NCI-H187 (cell line): Measurements from ENCODE around the gene RHOT2.
"Not testable (repeated sequence)": the region's sequence is repeated elsewhere in the genome, so short reads cannot be mapped to it uniquely, and the experiment has no call there.

Source experiments
- DNase-seq, 2 experiments: peaks; one replicate each; lab custom pipeline; 2025; lab: John Stamatoyannopoulos, UW

RHOT2 gene

DNA sequence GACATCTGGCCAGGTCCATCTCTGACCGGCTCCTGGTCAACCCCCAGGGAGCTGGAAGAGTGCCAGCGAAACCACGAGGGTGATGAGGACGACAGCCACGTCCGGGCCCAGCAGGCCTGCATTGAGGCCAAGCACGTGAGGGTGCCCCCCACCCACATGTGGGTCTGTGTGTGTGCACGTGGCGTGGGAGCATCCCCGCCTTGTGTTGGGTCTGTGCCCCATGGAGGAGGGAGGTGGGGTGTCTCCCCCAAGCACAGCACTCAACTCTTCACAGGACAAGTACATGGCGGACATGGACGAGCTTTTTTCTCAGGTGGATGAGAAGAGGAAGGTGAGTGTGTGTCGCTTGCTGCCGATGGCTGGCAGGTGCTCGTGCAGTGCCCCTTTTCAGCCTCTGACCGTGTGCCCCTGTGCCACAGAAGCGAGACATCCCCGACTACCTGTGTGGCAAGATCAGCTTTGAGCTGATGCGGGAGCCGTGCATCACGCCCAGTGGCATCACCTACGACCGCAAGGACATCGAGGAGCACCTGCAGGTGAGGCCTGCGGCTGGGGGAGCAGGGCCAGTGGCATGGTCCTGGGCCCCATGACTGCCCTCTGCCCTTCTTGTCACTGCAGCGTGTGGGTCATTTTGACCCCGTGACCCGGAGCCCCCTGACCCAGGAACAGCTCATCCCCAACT lies 14.0 kb downstream of the RHOT2 start:
- no peak for DNase-seq

DNA sequence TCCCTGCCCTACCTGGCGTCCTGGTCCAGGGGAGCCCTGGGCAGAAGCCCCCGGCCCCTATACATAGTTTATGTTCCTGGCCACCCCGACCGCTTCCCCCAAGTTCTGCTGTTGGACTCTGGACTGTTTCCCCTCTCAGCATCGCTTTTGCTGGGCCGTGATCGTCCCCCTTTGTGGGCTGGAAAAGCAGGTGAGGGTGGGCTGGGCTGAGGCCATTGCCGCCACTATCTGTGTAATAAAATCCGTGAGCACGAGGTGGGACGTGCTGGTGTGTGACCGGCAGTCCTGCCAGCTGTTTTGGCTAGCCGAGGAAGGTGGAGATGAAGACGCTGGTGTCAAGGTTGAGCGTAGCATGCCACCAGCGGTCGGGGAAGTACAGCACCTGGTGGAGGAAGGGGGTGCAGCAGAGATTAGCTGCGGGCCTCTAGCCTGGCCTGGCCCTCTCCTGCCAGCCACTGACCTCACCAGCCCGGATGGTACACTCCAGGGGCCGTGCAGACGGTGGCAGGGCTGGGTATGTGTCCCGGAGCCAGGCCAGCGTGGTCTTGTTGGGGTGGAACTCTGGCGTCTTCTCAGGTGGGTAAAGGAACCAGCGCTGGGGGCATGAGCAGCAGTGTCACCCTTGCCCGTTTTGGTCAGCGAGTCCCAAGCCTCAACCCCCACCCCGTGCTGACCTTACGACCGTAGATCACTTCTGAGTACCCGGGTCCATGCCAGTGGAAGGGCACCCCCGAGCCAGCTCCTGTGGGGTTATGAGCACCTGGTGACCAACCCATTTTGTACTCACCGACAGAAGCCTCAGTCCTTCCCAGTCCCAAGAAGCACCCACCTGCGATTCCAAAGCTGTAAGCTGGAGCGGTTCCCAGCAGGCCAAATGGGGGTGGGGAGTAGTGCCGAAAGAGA lies 14.8 kb downstream of the RHOT2 start:
- DNase-seq = no peak

DNA sequence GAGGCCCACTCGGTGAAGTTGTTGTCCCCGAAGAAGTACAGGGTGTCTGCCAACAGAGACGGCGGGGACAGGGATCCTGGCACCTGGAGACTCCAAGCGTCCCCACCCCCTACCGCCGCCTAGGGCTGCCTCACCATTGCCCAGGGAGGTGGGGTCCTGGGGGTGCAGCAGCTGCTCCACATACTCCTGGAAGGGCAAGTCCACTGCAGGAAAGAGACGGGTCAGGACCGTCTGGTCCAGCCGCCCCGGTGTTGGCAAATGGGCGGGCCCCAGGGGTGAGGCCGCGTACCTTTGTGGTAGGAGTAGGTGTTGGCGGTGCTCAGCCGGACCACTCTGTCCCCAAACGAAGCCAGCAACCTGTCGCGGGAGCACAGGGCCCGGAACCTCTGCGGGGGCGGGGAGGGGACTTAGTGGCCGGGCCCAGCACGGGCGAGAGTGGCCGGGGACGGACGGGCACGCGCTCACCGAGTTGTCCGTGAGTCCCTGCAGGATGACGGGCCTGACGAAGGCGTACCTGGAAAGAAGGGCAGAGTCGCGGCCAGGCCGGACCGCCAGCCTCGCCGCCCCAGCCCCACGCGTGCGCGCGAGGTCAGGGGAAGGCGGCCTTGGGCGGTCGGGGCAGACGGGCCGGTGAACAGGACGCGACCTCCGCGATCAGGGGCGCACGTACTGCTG lies 15.6 kb downstream of the RHOT2 start:
- no peak for DNase-seq

DNA sequence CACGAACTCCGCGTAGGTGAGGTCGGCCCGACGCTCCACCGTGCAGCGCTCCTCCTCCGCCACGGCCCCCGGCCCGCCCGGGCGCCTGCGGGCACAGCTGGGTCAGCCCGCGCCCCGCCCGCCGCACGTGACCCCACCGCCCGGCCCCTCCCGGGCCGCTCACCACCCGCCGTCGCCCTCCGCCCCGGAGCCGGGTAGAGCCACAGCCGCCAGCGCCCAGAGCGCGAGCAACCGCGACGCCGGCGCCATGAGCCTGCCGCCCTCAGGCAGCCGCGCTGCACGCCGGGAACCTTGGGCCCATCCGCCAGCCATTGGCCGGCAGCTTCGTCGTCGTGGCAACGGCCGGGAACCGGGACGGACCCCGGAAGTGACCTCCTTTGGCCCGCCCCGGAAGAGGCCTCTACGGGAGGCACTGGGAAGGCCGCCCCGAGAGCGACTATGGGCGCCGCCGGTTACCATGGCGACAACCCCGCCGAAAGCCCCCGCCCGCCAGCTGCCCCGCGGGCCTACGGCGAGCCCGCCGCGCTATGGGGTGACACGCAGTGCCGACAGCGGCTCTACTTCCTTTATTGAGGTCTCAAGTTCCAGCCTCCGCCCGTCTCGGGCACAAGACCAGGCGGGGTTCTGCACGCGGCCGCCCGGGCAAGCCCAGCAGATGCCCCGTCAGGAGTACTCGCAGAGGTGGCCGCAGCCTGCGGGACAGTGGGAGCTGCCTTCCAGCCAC lies 16.3 kb downstream of the RHOT2 start, which contains the start of gene JMJD8:
JMJD8 (minus strand) TSS at position 264 of the 724 bp plus-strand sequence; CDS start at position 249, 15 bp downstream.
- DNase-seq = peak; percentile 97 to 99

DNA sequence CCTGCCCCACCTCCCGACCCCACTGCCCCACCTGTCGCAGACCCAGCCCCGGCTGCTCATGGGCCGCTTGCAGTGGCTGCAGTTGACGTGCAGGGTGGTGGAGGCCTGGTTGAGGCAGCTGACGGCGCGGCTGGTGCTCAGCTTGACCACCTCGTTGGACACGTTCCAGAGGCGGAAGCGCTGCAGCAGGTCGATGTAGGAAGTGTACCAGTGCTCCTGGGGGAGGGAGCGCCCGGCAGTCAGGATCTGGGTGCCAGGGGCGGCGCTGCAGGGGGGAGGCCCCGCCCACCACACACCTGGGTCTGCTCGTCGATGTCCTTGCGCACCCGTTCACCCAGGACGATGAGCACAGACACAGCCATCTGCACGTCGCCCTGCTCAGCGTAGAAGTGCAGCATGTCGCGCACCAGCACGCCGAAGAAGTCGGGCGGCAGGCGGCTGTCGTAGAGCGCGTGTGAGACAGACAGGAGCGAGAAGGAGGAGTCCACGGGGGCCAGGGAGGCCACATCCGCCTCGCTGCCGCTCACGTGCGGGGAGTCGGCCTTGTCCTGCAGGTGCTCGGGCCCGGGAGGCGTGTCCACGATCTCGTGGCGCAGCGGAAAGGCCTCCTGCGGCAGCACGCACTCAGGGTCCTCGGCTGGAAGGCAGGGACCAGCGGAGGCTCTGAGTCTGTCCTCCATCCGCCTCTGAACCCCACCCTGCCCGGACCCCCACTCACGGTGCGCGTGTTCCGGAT lies 17.2 kb downstream of the RHOT2 start:
- peak; percentile 76 to 89 for DNase-seq

DNA sequence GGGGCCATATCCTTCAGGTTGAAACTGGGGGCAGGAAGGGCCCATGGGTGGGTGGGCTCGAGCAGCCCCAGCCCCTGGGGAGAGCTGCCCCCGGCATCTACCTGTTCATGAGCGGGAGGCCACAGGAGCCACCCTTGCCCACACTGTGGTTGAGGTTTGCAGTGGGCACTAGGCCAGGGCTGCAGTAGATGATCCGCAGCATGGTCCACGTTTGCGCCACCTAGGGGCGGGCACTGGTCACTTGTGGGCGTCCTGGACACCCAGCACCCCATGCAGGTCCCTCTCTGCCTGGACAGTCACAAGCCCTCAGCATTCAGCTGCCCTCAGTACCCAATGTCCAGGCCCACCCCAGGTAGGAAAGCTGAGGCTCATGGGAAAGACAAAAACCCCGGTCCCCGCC lies 18.0 kb downstream of the RHOT2 start:
- DNase-seq = peak in 1 of 2 experiments; percentile 35

DNA sequence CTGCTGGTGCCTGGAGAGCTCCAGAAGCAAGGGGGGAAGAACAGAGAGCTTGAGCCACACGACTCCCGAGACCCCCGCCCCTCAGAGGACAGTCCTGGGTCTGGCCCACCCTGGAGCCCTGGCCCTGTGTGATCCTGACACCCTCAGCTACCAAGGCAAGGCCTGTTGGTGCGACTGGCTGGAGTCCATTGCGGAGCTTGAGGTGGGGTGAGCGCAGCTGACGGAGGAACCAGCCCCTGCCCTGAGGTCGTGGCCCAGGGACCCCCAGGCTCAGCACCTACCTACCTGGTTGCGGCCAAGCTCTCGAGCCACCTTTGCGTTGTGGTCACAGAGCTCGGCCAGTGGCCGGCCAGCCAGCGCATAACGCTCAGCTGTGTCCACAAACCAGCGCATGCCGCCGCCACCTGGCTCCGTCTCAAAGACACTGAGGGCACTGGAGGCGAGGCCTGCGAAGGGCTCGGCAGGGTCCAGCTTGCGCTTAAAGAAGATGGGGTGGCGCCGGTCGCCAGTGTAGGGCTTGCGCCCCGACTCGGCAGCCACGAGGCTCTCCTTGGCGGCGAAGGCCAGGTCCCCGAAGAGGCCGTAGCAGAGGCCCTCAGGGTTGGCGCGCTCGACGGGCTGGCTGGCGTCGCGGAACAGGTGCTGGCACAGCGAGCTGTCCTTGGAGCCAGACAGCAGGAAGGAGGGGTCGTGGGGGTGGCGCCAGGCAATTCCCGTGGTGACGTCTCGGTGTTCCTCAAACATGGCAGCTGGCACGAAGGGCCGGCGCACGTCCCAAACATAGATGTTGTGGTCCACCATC lies 18.7 kb downstream of the RHOT2 start:
- no peak for DNase-seq

DNA sequence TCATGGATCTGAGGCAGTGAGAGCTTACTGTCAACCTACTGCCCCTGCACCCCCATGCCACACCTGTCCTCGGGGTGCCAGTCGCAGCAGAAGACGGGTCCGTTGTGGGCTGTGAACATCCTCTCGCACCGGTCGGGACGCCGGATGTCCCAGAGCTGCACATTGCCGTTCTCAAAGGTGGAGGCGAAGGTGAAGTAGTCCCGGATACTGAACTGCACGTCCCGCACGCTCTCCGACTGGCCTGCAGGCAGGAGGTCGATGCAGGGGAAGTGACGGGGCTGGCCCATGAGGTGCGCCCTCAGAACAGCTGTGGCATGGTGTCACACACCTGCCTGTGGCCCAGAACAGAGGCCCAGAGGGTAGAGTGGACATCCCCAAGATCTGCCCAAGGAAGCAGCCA lies 19.6 kb downstream of the RHOT2 start:
- no peak for DNase-seq

DNA sequence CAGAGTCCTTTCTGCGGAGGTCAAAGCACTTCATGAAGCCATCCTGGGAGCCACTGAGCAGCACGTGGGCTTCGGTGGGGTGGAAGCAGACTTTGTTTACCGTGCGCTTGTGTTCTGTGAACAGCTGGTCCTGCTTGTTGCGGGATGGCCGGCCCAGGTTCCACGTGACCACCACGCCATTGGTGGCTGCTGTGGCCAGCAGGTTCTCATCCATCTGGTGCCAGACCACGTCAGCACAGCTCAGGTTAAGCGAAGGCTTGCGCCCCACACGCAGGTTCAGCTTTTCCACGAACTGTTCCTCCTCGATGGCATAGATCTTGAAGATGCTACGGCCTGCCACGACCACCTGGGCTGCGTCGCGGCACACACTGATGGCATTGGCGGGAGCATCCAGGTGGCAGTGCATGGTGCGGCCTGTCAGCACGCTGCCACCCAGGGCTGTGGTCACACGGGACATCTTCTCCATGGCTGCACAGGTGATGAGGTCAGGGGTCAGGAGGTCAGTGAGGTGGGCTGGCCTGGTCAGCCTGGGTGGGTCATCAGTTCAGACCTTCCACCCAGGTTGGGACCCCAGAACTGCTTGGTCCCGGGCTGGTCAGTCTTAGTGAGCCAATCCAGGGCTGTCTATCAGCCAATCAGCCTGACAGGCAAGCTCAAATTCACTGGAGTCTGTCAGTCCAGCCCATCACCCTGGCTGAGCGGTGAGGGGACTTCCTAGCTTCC lies 21.4 kb downstream of the RHOT2 start:
- DNase-seq = no peak

DNA sequence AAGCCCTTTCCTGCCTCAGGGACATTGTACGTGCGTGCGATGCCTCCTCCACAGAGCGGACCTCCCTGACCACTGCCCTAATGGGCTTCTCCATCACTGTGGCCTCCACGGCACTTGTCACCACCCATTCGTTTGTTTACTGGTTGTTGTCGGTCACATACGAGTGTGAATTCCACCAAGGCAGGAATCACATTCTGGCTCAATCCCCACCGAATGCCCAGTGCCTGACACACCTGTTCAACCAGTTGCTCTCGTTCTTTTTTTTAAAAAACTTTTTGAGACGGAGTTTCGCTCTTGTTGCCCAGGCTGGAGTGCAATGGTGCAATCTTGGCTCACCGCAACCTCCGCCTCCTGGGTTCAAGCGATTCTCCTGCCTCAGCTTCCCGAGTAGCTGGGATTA lies 23.3 kb downstream of the RHOT2 start:
- not testable (repeated sequence) for DNase-seq

DNA sequence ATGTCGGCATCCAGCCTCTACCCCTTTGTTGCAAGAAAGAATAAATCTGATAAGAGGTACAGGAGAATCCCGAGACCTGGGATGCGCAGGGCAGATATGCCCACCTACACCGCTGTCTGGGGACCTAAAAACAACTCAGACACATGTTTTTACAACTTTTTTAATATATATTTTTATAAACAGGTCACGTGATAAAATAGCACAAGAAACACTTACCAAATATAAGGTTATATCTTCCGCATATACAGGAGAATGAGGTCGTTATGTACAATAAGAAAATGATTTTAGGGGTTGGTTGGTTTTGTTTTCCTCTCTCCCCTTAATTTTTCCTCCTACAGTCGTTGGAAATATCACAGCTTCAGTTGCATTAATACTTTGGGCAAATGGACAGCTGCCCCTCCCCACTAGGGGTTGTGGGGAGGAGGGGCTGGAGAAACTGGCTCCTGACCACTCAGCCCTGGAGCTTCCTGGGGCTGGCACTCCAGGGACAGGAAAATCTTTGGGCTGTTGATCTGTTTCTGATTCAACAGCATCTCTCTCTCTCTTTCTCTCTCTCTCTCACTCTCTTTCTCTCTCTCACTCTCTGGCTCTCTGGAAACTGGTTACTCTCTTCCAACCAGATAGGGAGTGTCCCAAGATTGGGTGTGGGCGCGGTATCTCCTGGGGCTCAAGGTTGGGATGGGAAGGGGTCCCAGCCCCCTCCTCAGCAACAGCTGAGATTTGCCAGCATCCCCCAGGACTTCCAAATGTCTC lies 24.6 kb downstream of the RHOT2 start:
- DNase-seq = no peak

DNA sequence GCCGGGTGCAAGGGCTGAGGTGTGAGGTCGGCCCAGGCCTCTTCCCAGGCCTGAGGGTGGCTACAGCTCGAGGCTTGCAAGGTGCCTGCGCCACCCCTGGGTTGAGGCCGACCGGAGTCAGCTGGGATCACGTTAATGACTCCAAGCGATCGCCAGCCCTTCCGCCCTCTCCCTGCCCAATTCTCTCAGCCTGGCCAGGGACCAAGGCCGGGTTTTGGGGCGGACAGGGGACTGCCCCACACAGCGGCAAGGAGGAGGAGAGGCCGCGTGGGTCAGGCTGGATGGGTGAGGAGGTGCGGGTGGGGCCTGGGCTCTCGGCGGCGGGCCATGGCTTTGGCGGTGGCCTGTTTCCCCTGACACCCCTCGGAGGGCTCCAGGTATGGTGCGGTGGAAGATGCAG lies 25.4 kb downstream of the RHOT2 start:
- DNase-seq = no peak

DNA sequence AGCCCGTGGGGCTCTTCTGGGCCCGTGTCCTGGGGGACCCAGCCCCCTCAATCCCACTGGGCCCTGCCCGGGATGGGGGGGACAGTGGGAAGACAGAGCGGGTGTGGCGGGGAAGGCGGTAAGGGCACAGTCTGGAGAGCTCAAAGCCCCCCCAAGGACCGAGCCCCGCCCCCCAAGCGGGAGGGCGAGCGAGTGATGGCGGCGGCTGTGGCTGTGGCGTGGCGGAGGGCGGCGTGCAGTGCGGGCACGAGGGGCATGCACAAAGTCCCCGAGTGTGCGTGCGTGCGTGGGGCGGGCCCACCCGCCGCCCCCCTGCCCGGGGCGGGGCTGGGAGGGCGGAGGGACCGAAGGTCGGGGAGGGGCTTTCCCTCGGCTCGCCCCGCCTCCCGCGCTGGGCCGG lies 25.8 kb downstream of the RHOT2 start:
- no peak for DNase-seq

DNA sequence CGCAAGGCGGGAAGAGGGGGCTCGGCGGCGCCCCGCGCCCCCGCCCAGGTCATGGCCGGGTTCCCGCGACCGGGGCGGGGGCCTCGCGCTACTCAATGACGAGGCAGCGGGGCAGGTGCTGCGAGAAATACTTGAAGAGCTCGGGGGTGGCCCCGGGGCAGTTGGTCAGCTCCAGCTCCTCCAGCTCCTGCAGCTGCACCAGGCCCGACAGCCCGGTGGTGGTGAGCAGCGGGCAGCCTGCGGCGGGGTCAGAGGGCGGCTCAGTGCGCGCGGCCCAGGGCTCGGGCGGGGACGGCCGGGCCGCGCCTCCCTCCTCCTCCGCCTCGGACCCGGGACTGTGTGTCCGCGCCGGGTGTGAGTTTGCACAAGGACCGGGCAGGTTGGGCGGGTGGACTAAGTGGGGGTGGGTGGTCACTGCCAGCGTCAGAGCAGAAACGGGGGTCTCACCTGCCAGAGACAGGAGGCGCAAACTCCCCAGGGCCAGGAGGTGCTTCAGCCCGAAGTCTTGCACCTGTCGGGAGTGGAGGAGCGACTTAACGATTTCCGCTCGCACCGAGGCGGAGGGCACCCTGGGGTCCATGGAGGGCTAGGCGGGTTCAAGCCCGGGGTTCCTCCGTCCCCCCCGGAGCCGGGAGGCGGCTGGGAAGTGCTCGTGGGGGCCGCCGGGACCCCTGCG lies 26.4 kb downstream of the RHOT2 start:
- DNase-seq = no peak

DNA sequence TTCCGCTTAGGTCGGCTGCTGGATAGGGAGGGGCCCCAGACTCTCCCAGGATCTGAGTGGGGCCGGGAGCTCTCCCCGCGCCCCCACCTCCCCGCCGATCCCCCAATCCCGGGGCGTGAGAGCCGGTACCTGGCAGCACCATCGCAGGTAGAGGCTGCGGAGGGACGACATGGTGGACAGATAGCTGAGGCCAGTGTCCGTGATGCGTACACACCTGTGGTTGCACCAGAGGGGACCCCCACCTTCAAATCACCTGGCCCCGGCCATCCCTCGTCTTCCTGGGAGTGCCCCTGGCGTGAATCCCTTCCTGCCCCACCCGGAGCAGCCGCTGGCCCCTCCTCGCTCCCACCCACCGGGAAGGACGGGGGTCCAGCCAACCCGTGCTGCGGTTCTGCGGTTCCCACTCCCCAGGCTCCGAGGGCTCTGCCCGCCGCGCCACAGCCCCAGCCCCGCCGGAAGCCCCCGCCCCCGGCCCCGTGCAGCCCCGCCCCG lies 27.0 kb downstream of the RHOT2 start:
- no peak for DNase-seq

DNA sequence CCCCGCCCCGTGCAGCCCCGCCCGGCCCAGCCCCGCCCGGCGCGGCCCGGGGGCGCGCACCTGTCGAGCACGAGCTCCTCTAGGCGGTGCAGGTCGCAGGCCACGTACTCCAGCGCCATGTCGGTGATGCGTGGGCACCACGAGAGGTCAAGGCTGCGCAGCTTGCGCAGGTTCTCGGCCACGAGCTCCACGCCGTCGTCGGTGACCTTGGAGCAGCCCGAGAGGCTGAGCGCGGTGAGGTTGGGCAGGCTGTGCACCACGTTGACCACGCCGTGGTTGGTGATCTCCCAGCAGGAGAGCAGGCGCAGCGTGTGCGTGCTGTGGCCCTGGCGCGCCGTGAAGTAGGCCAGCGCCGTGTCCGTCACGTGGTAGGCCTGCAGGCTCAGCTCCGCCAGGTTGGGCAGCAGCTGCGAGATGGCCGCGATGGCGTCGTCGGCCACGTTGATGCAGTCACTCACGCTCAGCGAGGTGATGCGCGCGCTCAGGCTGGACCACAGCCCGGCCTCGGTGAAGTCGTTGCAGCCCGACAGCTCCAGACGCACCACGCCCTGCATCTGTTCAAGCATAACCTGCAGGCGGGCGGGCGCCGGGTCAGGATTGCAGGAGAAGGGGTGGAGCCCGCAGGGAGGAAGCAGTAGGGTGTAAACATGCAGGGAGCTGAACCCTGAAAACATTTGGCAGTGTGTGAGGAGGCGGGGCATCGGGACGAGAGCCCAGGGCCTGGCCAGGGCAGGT lies 27.6 kb downstream of the RHOT2 start:
- peak; percentile 85 to 93 for DNase-seq

DNA sequence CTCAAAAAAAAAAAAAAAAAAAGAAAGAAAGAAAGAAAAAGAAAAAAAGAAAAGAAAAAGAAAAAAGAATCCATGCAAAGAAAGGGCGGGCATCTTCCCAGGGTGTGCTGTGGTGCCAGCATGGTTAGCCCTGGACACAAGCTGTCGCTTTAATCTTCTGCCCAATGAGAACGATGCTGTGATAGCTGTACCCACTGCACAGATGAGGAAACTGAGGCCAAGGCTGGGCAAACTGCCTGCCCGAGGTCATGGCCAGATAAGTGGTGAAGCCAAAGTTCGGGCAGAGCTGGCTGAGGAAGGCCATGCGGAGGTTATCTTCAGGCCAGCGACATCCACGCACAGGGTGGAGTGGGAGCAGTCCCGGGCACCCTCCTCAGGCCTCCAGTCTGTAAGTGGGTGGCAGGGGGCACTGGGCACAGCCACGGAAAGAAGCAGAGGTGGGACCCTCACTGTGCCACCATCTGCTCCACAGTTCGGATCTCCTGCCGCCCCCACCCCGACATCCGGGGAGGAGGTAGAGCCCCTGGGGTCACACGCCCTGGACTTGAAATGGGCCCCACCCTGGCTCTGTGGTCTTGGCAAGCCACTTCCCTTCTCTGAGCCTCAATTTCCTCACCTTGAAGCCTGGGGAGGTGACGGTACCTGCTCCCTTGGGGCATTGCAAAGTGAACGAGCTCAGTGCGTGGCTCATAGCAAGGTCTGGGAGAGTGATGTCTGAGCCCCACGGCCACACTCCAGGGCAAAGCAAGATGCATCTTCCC lies 31.2 kb downstream of the RHOT2 start:
- no peak for DNase-seq
